ENCODE measurements around the gene AHSG. TPM values are rescaled to one million over a fixed set of nuclear protein-coding genes. Genes with fewer than 3 reads are reported as not detected.

AHSG gene
- polyA plus RNA-seq, 1 donor (not counting 4 experiments of a cell fraction or from before 2014, with no cell fraction given) = 0.59 TPM

- Histone ChIP-seq H3K4me3 (ENCODE audit: control insufficient read depth in 2 of 3, extremely low read depth in 1 of 3, insufficient read depth in 2 of 3, low read depth in 1 of 3, low read length in 3 of 3) (no peak overlapping the region), H3K4me2 (ENCODE audit: control insufficient read depth, extremely low read depth, insufficient read depth, low read depth, low read length) (no peak overlapping the region), H4K20me1 (ENCODE audit: control insufficient read depth, extremely low read depth, insufficient read depth, low read length) (no peaks in the 10 kb centered on the region), H3K27ac (ENCODE audit: control insufficient read depth, insufficient read depth, low read length) (no peak overlapping the region), H3K27me3 (ENCODE audit: control insufficient read depth, extremely low read depth, insufficient read depth, low read length) (no peaks in the 10 kb centered on the region), H3K36me3 (ENCODE audit: control insufficient read depth in 2 of 2, extremely low read depth in 1 of 2, insufficient read depth in 2 of 2, low read length in 2 of 2) (no peaks in the 10 kb centered on the region), H2AFZ (ENCODE audit: control insufficient read depth, low read length) (no peak overlapping the region), H3K9me3 (ENCODE audit: control insufficient read depth, low read depth, low read length) (no peaks in the 10 kb centered on the region), H3K79me2 (ENCODE audit: control insufficient read depth, insufficient read depth, low read length) (no peaks in the 10 kb centered on the region), H3K9me1 (ENCODE audit: control insufficient read depth, extremely low read depth, insufficient read depth, low read length) (no peaks in the 10 kb centered on the region), H3K4me1 (ENCODE audit: control insufficient read depth, extremely low read depth, insufficient read depth, low read length) (peaks cover 7% of the 10 kb centered on the region), H3K9ac (ENCODE audit: control insufficient read depth, extremely low read depth, insufficient read depth, low read length) (no peak overlapping the region)
- no peak for DNase-seq (ENCODE audit: low read depth, low spot score)
- FAIRE-seq = no peak
- dilution Hi-C loops (cut with MboI; ENCODE audit: extremely low pct_ligation_motif_present, low sequenced_read_pairs) = no loop called here
- TF ChIP-seq EZH2 (IDR thresholded peaks at IDR 0.05; ENCODE audit: low read length) = no peak
- TF ChIP-seq CTCF (optimal IDR thresholded peaks at IDR 0.05 in 1 of 3, IDR thresholded peaks at IDR 0.05 in 1 of 3, conservative IDR thresholded peaks at IDR 0.05 in 1 of 3; ENCODE audit: extremely low read depth in 1 of 3, insufficient read depth in 2 of 3, low read length in 3 of 3) = no peak
Measured at GRCh38 chr3:186664119-186664495, 51.2 kb downstream of the AHSG start.

GRCh38 chr3:186664506-186664905, 51.6 kb downstream of the AHSG start:
- Histone ChIP-seq H3K9ac (ENCODE audit: control insufficient read depth, extremely low read depth, insufficient read depth, low read length) (no peak overlapping the region), H3K9me3 (ENCODE audit: control insufficient read depth, low read depth, low read length) (no peaks in the 10 kb centered on the region), H3K4me2 (ENCODE audit: control insufficient read depth, extremely low read depth, insufficient read depth, low read depth, low read length) (no peak overlapping the region), H3K4me1 (ENCODE audit: control insufficient read depth, extremely low read depth, insufficient read depth, low read length) (peaks cover 11% of the 10 kb centered on the region), H3K36me3 (ENCODE audit: control insufficient read depth in 2 of 2, extremely low read depth in 1 of 2, insufficient read depth in 2 of 2, low read length in 2 of 2) (no peaks in the 10 kb centered on the region), H2AFZ (ENCODE audit: control insufficient read depth, low read length) (no peak overlapping the region), H3K27ac (ENCODE audit: control insufficient read depth, insufficient read depth, low read length) (no peak overlapping the region), H3K9me1 (ENCODE audit: control insufficient read depth, extremely low read depth, insufficient read depth, low read length) (no peaks in the 10 kb centered on the region), H3K79me2 (ENCODE audit: control insufficient read depth, insufficient read depth, low read length) (no peaks in the 10 kb centered on the region), H3K4me3 (ENCODE audit: control insufficient read depth in 2 of 3, extremely low read depth in 1 of 3, insufficient read depth in 2 of 3, low read depth in 1 of 3, low read length in 3 of 3) (no peak overlapping the region), H3K27me3 (ENCODE audit: control insufficient read depth, extremely low read depth, insufficient read depth, low read length) (no peaks in the 10 kb centered on the region), H4K20me1 (ENCODE audit: control insufficient read depth, extremely low read depth, insufficient read depth, low read length) (no peaks in the 10 kb centered on the region)
- dilution Hi-C loops (cut with MboI; ENCODE audit: extremely low pct_ligation_motif_present, low sequenced_read_pairs) = no loop called here
- no peak for DNase-seq (ENCODE audit: low read depth, low spot score)
- no peak for FAIRE-seq
- TF ChIP-seq EZH2 (IDR thresholded peaks at IDR 0.05; ENCODE audit: low read length) = no peak
- no peak for TF ChIP-seq CTCF (optimal IDR thresholded peaks at IDR 0.05 in 1 of 3, IDR thresholded peaks at IDR 0.05 in 1 of 3, conservative IDR thresholded peaks at IDR 0.05 in 1 of 3; ENCODE audit: extremely low read depth in 1 of 3, insufficient read depth in 2 of 3, low read length in 3 of 3)

All from keratinocyte (primary cell).